Measurements from ENCODE around the gene GMCL1.

GMCL1 gene

GRCh38 chr2:69829256-69830044, at the start of gene GMCL1:
GMCL1 (plus strand) TSS chr2:69829660; CDS start chr2:69829893, 233 bp downstream.
- TF ChIP-seq JUND (IDR thresholded peaks at IDR 0.05; ENCODE audit: low read depth), result no peak
- peak; percentile 51 to 94 for DNase-seq (ENCODE audit: low read depth in 1 of 2, low spot score in 1 of 2)
- in situ Hi-C loops (cut with HindIII; ENCODE audit: low pct_unique_long_range_greater_than_20kb, low sequenced_read_pairs), result no loop called here

GRCh38 chr2:69780921-69781320, 48.5 kb upstream of the GMCL1 start:
- no peak for DNase-seq (ENCODE audit: low read depth in 1 of 2, low spot score in 1 of 2)
- in situ Hi-C loops (cut with HindIII; ENCODE audit: low pct_unique_long_range_greater_than_20kb, low sequenced_read_pairs), result no loop called here
- no peak for TF ChIP-seq JUND (IDR thresholded peaks at IDR 0.05; ENCODE audit: low read depth)

- DNase-seq (ENCODE audit: low read depth in 1 of 2, low spot score in 1 of 2), result peak in 1 of 2 experiments; percentile 16
- TF ChIP-seq JUND (IDR thresholded peaks at IDR 0.05; ENCODE audit: low read depth), result no peak
- in situ Hi-C loops (cut with HindIII; ENCODE audit: low pct_unique_long_range_greater_than_20kb, low sequenced_read_pairs), result no loop called here
These were observed 47.9 kb upstream of the GMCL1 start for GRCh38 chr2:69781321-69782248.

- TF ChIP-seq JUND (IDR thresholded peaks at IDR 0.05; ENCODE audit: low read depth), result no peak
- in situ Hi-C loops (cut with HindIII; ENCODE audit: low pct_unique_long_range_greater_than_20kb, low sequenced_read_pairs), result no loop called here
- DNase-seq (ENCODE audit: low read depth in 1 of 2, low spot score in 1 of 2), result no peak
These were observed 45.2 kb upstream of the GMCL1 start for GRCh38 chr2:69784228-69784627.

- in situ Hi-C loops (cut with HindIII; ENCODE audit: low pct_unique_long_range_greater_than_20kb, low sequenced_read_pairs), result no loop called here
- no peak for DNase-seq (ENCODE audit: low read depth in 1 of 2, low spot score in 1 of 2)
- no peak for TF ChIP-seq JUND (IDR thresholded peaks at IDR 0.05; ENCODE audit: low read depth)
These were observed 44.1 kb upstream of the GMCL1 start for GRCh38 chr2:69785358-69785757.

GRCh38 chr2:69786052-69786560, 43.4 kb upstream of the GMCL1 start:
- in situ Hi-C loops (cut with HindIII; ENCODE audit: low pct_unique_long_range_greater_than_20kb, low sequenced_read_pairs), result no loop called here
- DNase-seq (ENCODE audit: low read depth in 1 of 2, low spot score in 1 of 2), result no peak
- no peak for TF ChIP-seq JUND (IDR thresholded peaks at IDR 0.05; ENCODE audit: low read depth)

GRCh38 chr2:69789175-69789721, 40.2 kb upstream of the GMCL1 start:
- no peak for DNase-seq (ENCODE audit: low read depth in 1 of 2, low spot score in 1 of 2)
- in situ Hi-C loops (cut with HindIII; ENCODE audit: low pct_unique_long_range_greater_than_20kb, low sequenced_read_pairs), result no loop called here
- TF ChIP-seq JUND (IDR thresholded peaks at IDR 0.05; ENCODE audit: low read depth), result no peak

GRCh38 chr2:69789772-69790600, 39.5 kb upstream of the GMCL1 start:
- no peak for TF ChIP-seq JUND (IDR thresholded peaks at IDR 0.05; ENCODE audit: low read depth)
- in situ Hi-C loops (cut with HindIII; ENCODE audit: low pct_unique_long_range_greater_than_20kb, low sequenced_read_pairs), result no loop called here
- DNase-seq (ENCODE audit: low read depth in 1 of 2, low spot score in 1 of 2), result no peak

- in situ Hi-C loops (cut with HindIII; ENCODE audit: low pct_unique_long_range_greater_than_20kb, low sequenced_read_pairs), result no loop called here
- no peak for DNase-seq (ENCODE audit: low read depth in 1 of 2, low spot score in 1 of 2)
- no peak for TF ChIP-seq JUND (IDR thresholded peaks at IDR 0.05; ENCODE audit: low read depth)
These were observed 38.9 kb upstream of the GMCL1 start for GRCh38 chr2:69790601-69790959.

- in situ Hi-C loops (cut with HindIII; ENCODE audit: low pct_unique_long_range_greater_than_20kb, low sequenced_read_pairs), result no loop called here
- no peak for DNase-seq (ENCODE audit: low read depth in 1 of 2, low spot score in 1 of 2)
- no peak for TF ChIP-seq JUND (IDR thresholded peaks at IDR 0.05; ENCODE audit: low read depth)
These were observed 38.4 kb upstream of the GMCL1 start for GRCh38 chr2:69791045-69791444.

GRCh38 chr2:69796174-69796573, 33.3 kb upstream of the GMCL1 start:
- in situ Hi-C loops (cut with HindIII; ENCODE audit: low pct_unique_long_range_greater_than_20kb, low sequenced_read_pairs), result no loop called here
- no peak for DNase-seq (ENCODE audit: low read depth in 1 of 2, low spot score in 1 of 2)
- no peak for TF ChIP-seq JUND (IDR thresholded peaks at IDR 0.05; ENCODE audit: low read depth)

GRCh38 chr2:69797235-69797634, 32.2 kb upstream of the GMCL1 start:
- DNase-seq (ENCODE audit: low read depth in 1 of 2, low spot score in 1 of 2), result no peak
- TF ChIP-seq JUND (IDR thresholded peaks at IDR 0.05; ENCODE audit: low read depth), result no peak
- in situ Hi-C loops (cut with HindIII; ENCODE audit: low pct_unique_long_range_greater_than_20kb, low sequenced_read_pairs), result no loop called here

Measured in T47D (cell line).